ENCODE measurements around the gene MSANTD3.
"Not testable (repeated sequence)": the region's sequence is repeated elsewhere in the genome, so short reads cannot be mapped to it uniquely, and the experiment has no call there.

MSANTD3 gene

DNA sequence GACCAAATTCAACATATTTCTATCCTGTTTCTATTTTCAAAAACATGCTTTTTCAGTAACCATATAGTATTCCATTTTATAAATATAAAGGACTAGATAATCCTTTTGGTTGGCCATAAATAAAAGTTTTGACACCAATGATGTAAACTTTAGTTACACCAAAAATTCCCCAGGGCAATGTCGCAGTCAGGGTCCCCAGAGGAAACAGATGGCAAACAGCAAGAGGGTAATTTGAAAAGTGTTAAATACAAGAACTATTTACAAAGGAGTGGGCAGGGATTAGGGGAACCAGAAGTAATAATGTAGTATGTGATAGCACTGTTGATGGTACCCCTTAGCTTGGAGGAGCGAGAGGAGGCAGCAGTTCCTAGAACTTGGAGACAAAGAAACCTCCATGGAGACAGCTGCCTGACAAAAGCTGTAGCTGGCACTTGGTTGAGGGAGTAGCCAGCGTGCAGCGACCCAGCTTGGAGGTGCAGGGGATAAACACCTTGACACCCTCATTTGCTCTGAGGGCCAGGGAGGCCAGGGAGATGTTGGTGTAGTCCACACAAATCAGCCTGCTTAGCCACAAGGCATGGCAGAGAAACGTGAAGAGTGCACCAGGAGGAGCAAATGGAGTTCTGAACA is 18.3 kb upstream of the MSANTD3 start:
- Histone ChIP-seq H3K4me1 (ENCODE audit: control insufficient read depth, insufficient read depth, low read length, poor library complexity, severe bottlenecking) (peaks cover 6% of the 10 kb centered on the region), H3K9me3 (ENCODE audit: control insufficient read depth, low read length) (no peaks in the 10 kb centered on the region), H3K27ac (ENCODE audit: insufficient read depth, low read length, poor library complexity, severe bottlenecking) (no peak overlapping the region), H3K27me3 (replicated peaks; ENCODE audit: control insufficient read depth, insufficient read depth, low read length, poor library complexity, severe bottlenecking) (no peaks in the 10 kb centered on the region), H3K4me3 (ENCODE audit: insufficient read depth, low read depth, low read length, poor library complexity, severe bottlenecking) (no peak overlapping the region), H3K36me3 (ENCODE audit: control insufficient read depth, insufficient read depth, low read length) (no peaks in the 10 kb centered on the region)
- no peak for DNase-seq

DNA sequence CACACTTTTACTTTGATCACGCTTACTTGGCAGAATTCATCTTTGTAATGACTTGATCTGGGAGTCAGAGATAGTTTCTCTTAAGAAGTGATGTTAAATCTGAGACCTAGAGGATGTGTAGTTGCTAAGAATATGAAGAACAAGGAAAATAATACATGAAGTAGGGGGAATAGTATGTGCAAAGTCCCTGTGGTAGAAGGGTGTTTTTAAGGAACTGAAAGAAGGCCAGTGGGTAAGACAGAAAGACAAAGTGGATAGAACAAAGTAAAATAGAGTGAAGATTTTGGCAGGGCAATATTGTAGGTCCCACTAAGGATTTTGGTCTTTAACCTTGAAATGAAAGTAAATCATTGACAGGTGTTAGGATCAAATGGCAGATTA is 17.8 kb upstream of the MSANTD3 start:
- DNase-seq = no peak
- no peak overlapping the region for H3K27ac ChIP-seq (ENCODE audit: insufficient read depth, low read length, poor library complexity, severe bottlenecking)
- H3K36me3 ChIP-seq (ENCODE audit: control insufficient read depth, insufficient read depth, low read length) = no peaks in the 10 kb centered on the region
- no peaks in the 10 kb centered on the region for H3K27me3 ChIP-seq (replicated peaks; ENCODE audit: control insufficient read depth, insufficient read depth, low read length, poor library complexity, severe bottlenecking)
- H3K9me3 ChIP-seq (ENCODE audit: control insufficient read depth, low read length) = no peaks in the 10 kb centered on the region
- no peak overlapping the region for H3K4me3 ChIP-seq (ENCODE audit: insufficient read depth, low read depth, low read length, poor library complexity, severe bottlenecking)
- H3K4me1 ChIP-seq (ENCODE audit: control insufficient read depth, insufficient read depth, low read length, poor library complexity, severe bottlenecking) = peaks cover 6% of the 10 kb centered on the region

DNA sequence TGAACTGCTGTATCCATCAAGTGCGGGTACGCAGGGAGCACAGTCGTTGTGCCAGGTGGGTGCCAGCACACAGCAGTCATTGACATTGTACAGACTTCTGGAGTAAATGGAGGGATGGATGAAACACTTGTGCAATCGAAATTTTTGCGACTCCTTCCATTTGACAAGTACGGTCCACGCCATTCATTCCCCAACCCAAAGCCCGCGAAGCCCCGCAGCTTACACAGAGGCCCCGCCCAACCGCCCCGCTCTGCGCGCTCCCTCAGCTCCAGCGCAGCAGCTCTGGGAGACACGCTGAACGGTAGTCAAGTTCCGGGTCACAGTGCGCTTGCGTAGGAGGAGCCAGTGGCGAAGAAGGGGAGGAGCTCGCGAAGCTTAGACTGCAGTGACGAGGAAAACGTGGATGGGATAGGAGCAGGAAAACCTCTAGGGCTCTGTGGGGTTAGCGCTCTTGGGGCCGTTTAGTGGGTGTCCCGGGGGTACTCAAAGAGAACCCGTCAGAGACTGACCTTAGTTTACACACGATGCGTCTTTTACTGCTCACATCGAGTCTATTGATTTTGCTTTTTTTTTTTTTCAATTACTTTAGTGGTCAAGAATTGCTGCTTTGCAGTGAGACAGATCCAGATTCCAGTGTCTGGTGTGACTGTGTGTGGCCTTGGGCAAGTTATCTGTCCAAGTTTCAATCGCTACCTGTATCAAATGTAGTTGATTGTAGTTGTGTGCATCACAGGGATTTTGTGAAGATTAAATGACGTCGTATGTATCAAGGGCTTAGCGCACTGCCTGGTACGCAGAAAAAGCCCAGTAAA is 15.3 kb upstream of the MSANTD3 start:
- peak overlapping the region; percentile 59 for H3K4me3 ChIP-seq (ENCODE audit: insufficient read depth, low read depth, low read length, poor library complexity, severe bottlenecking)
- peaks cover 6% of the 10 kb centered on the region for H3K4me1 ChIP-seq (ENCODE audit: control insufficient read depth, insufficient read depth, low read length, poor library complexity, severe bottlenecking)
- no peaks in the 10 kb centered on the region for H3K36me3 ChIP-seq (ENCODE audit: control insufficient read depth, insufficient read depth, low read length)
- peak overlapping the region; percentile 25 for H3K27ac ChIP-seq (ENCODE audit: insufficient read depth, low read length, poor library complexity, severe bottlenecking)
- no peaks in the 10 kb centered on the region for H3K27me3 ChIP-seq (replicated peaks; ENCODE audit: control insufficient read depth, insufficient read depth, low read length, poor library complexity, severe bottlenecking)
- H3K9me3 ChIP-seq (ENCODE audit: control insufficient read depth, low read length) = no peaks in the 10 kb centered on the region
- peak; percentile 73 to 86 (median 74) for DNase-seq

DNA sequence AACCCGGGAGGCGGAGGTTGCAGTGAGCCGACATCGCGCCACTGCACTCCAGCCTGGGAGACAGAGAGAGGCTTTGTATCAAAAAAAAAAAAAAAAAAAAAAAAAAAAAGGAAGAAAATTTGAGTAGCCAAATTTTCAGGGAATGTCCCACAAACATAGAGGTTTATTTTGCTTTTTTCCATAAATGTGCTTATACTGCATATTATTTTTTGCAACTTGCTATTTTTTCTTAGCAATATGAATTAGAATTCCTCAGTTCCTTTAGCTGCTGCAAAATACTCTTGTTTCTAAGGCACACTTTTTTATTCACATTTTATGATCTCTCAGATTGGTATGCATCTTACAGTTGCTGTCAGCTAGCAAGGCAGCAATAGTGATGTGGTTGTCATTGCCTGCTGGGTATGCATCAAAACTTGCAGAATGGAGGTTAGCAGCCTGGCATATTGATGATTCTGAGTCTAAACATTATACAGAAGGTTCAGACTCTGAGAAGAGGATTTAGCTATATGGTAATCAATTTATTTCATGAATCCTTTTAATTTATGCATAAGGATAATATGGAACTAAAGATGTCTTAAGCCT is 13.0 kb upstream of the MSANTD3 start:
- Histone ChIP-seq H3K27me3 (replicated peaks; ENCODE audit: control insufficient read depth, insufficient read depth, low read length, poor library complexity, severe bottlenecking) (no peaks in the 10 kb centered on the region), H3K9me3 (ENCODE audit: control insufficient read depth, low read length) (no peaks in the 10 kb centered on the region), H3K4me1 (ENCODE audit: control insufficient read depth, insufficient read depth, low read length, poor library complexity, severe bottlenecking) (peaks cover 6% of the 10 kb centered on the region), H3K27ac (ENCODE audit: insufficient read depth, low read length, poor library complexity, severe bottlenecking) (no peak overlapping the region), H3K36me3 (ENCODE audit: control insufficient read depth, insufficient read depth, low read length) (no peaks in the 10 kb centered on the region), H3K4me3 (ENCODE audit: insufficient read depth, low read depth, low read length, poor library complexity, severe bottlenecking) (no peak overlapping the region)
- DNase-seq = no peak

DNA sequence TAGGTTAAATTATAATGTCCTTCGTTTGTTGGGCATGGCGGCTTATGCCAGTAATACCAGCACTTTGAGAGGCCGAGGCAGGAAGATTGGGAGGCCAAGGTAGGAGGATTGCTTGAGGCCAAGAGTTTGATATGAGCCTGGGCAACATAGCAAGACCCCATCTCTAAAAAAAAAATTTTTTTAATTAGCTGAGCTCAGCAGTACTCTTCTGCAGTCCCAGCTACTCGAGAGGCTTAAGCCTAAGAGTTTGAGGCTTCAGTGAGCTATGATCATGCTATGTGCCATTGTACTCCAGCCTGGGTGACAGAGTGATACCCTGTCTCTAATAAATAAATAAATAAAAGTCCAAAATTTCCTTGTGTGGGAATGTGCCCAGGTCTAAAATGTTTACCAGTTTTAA is 9.1 kb upstream of the MSANTD3 start:
- H3K27me3 ChIP-seq (replicated peaks; ENCODE audit: control insufficient read depth, insufficient read depth, low read length, poor library complexity, severe bottlenecking) = no peaks in the 10 kb centered on the region

DNA sequence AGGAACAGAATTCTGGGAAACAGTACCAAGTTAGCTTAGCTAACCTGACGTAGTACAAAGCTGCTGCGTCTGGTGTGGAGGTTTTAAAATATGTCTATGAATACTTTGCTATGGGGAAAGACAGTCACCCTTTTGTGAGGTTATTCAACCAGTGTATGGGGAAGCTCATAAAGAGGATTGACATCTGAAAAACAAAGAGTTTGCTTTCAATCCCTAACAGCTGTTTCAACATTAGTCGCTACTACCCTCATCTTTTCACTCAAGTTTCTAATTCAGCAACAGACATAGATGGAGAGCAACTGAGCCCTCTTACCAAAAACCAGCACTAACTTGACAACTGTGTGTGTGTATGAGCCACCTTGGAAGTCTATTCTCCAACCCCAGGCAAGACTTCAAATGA is 7.8 kb upstream of the MSANTD3 start:
- H3K27ac ChIP-seq (ENCODE audit: insufficient read depth, low read length, poor library complexity, severe bottlenecking) = no peak overlapping the region

More for the DNA sequence above, 9.1 kb upstream of the MSANTD3 start:
- Histone ChIP-seq H3K36me3 (ENCODE audit: control insufficient read depth, insufficient read depth, low read length) (no peaks in the 10 kb centered on the region), H3K27ac (ENCODE audit: insufficient read depth, low read length, poor library complexity, severe bottlenecking) (no peak overlapping the region), H3K4me3 (ENCODE audit: insufficient read depth, low read depth, low read length, poor library complexity, severe bottlenecking) (no peak overlapping the region), H3K4me1 (ENCODE audit: control insufficient read depth, insufficient read depth, low read length, poor library complexity, severe bottlenecking) (no peaks in the 10 kb centered on the region), H3K9me3 (ENCODE audit: control insufficient read depth, low read length) (no peaks in the 10 kb centered on the region)
- no peak for DNase-seq

DNA sequence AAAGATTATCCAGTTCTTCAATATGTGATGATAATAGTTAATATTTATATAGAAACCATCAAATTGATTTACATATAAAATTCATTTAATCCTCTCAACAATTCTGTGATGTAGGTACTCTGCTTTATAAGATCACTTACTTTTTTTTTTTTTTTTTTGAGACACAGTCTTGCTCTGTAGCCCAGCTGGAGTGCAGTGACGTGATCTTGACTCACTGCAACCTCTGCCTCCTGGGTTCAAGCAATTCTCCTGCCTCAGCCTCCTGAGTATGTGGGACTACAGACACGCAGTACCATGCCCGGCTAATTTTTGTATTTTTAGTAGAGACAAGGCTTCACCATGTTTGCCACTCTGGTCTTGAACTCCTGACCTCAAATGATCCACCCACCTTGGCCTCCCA is 5.8 kb upstream of the MSANTD3 start:
- not testable (repeated sequence) for H3K27me3 ChIP-seq (replicated peaks; ENCODE audit: control insufficient read depth, insufficient read depth, low read length, poor library complexity, severe bottlenecking); H3K4me3 ChIP-seq (ENCODE audit: insufficient read depth, low read depth, low read length, poor library complexity, severe bottlenecking); H3K4me1 ChIP-seq (ENCODE audit: control insufficient read depth, insufficient read depth, low read length, poor library complexity, severe bottlenecking); H3K27ac ChIP-seq (ENCODE audit: insufficient read depth, low read length, poor library complexity, severe bottlenecking); DNase-seq; H3K36me3 ChIP-seq (ENCODE audit: control insufficient read depth, insufficient read depth, low read length); H3K9me3 ChIP-seq (ENCODE audit: control insufficient read depth, low read length)

More for the DNA sequence above, 7.8 kb upstream of the MSANTD3 start:
- Histone ChIP-seq H3K27me3 (replicated peaks; ENCODE audit: control insufficient read depth, insufficient read depth, low read length, poor library complexity, severe bottlenecking) (no peaks in the 10 kb centered on the region), H3K36me3 (ENCODE audit: control insufficient read depth, insufficient read depth, low read length) (no peaks in the 10 kb centered on the region), H3K4me1 (ENCODE audit: control insufficient read depth, insufficient read depth, low read length, poor library complexity, severe bottlenecking) (no peaks in the 10 kb centered on the region), H3K9me3 (ENCODE audit: control insufficient read depth, low read length) (no peaks in the 10 kb centered on the region), H3K4me3 (ENCODE audit: insufficient read depth, low read depth, low read length, poor library complexity, severe bottlenecking) (no peak overlapping the region)
- DNase-seq = no peak

DNA sequence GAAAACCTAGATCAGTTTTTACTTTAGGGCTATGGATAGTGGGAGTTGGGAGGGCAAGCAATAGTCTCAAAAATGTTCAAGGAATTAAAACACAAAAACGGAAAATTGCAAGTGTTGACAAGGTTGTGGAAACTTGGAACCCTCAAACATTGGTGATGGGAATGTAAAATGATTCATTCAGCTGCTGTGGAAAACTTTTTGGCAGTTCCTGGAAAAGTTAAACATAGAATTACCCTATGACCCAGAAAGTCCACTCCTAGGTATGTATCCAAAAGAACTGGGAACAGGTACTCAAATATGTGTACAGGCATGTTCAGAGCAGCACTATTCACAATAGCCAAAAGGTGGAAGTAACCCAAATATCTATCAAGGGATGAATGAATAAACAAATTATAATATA is 1.2 kb upstream of the MSANTD3 start:
- peaks cover 10% of the 10 kb centered on the region for H3K4me1 ChIP-seq (ENCODE audit: control insufficient read depth, insufficient read depth, low read length, poor library complexity, severe bottlenecking)
- H3K9me3 ChIP-seq (ENCODE audit: control insufficient read depth, low read length) = no peaks in the 10 kb centered on the region
- H3K36me3 ChIP-seq (ENCODE audit: control insufficient read depth, insufficient read depth, low read length) = no peaks in the 10 kb centered on the region
- no peak for DNase-seq
- H3K4me3 ChIP-seq (ENCODE audit: insufficient read depth, low read depth, low read length, poor library complexity, severe bottlenecking) = no peak overlapping the region
- H3K27me3 ChIP-seq (replicated peaks; ENCODE audit: control insufficient read depth, insufficient read depth, low read length, poor library complexity, severe bottlenecking) = no peaks in the 10 kb centered on the region
- no peak overlapping the region for H3K27ac ChIP-seq (ENCODE audit: insufficient read depth, low read length, poor library complexity, severe bottlenecking)

DNA sequence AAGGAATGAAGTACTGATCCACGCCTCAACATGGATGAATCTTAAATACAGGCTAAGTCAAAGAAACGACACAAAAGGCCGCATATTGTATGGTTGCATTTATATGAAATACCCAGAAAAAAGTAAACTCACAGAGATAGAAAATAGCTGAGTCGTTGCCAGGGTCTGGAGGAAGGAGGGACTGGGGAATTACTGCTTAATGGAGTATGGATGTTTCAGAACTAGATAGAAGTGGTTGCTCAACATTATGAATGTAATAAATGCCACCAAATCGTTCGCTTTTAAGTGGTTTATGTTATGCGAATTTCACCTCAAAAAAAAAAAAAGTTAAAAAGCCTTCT is 784 bp upstream of the MSANTD3 start:
- H3K27ac ChIP-seq (ENCODE audit: insufficient read depth, low read length, poor library complexity, severe bottlenecking) = no peak overlapping the region
- H3K4me3 ChIP-seq (ENCODE audit: insufficient read depth, low read depth, low read length, poor library complexity, severe bottlenecking) = peak overlapping the region; percentile 80
- no peak for DNase-seq
- no peaks in the 10 kb centered on the region for H3K9me3 ChIP-seq (ENCODE audit: control insufficient read depth, low read length)
- no peaks in the 10 kb centered on the region for H3K27me3 ChIP-seq (replicated peaks; ENCODE audit: control insufficient read depth, insufficient read depth, low read length, poor library complexity, severe bottlenecking)
- H3K4me1 ChIP-seq (ENCODE audit: control insufficient read depth, insufficient read depth, low read length, poor library complexity, severe bottlenecking) = peaks cover 10% of the 10 kb centered on the region
- no peaks in the 10 kb centered on the region for H3K36me3 ChIP-seq (ENCODE audit: control insufficient read depth, insufficient read depth, low read length)
